Activated CD4-positive, alpha-beta T cell treated with anti-CD3 and anti-CD28 coated beads for 24 hours (primary cell): ENCODE data around the gene LRMDA.
"Not testable (repeated sequence)": the region's sequence is repeated elsewhere in the genome, so short reads cannot be mapped to it uniquely, and the experiment has no call there.

Experiments used
- DNase-seq, 2 donors: peaks; one replicate each; pipeline ENCODE4 v3.0.0-alpha.2; 2020; ENCODE audit warnings: low read depth in 2 of 2

Gene LRMDA

GRCh38 chr10:76481178-76481577 lies 1049.8 kb downstream of the LRMDA start:
- DNase-seq, result no peak

- DNase-seq, result no peak
Measured at GRCh38 chr10:76487582-76487981, 1056.2 kb downstream of the LRMDA start.

- DNase-seq, result no peak
Measured at GRCh38 chr10:76488602-76489001, 1057.2 kb downstream of the LRMDA start.

GRCh38 chr10:76491216-76491615 lies 1059.8 kb downstream of the LRMDA start:
- no peak for DNase-seq

GRCh38 chr10:76492026-76492425 lies 1060.6 kb downstream of the LRMDA start:
- DNase-seq, result no peak

GRCh38 chr10:76492678-76493472 lies 1061.5 kb downstream of the LRMDA start:
- no peak for DNase-seq

- no peak for DNase-seq
Measured at GRCh38 chr10:76497666-76498065, 1066.2 kb downstream of the LRMDA start.

- no peak for DNase-seq
Measured at GRCh38 chr10:76504823-76505222, 1073.4 kb downstream of the LRMDA start.

GRCh38 chr10:76509446-76509845 lies 1078.0 kb downstream of the LRMDA start:
- no peak for DNase-seq

GRCh38 chr10:76514321-76514720 lies 1082.9 kb downstream of the LRMDA start:
- DNase-seq, result no peak

- no peak for DNase-seq
Measured at GRCh38 chr10:76514869-76515268, 1083.4 kb downstream of the LRMDA start.

GRCh38 chr10:76522547-76522946 lies 1091.1 kb downstream of the LRMDA start:
- DNase-seq, result no peak

- DNase-seq, result no peak
Measured at GRCh38 chr10:76523246-76523645, 1091.8 kb downstream of the LRMDA start.

GRCh38 chr10:76523791-76524351 lies 1092.4 kb downstream of the LRMDA start:
- DNase-seq, result no peak

- not testable (repeated sequence) for DNase-seq
Measured at GRCh38 chr10:76526833-76527232, 1095.4 kb downstream of the LRMDA start.

GRCh38 chr10:76540331-76540730 lies 1108.9 kb downstream of the LRMDA start:
- no peak for DNase-seq

- no peak for DNase-seq
Measured at GRCh38 chr10:76540786-76541185, 1109.4 kb downstream of the LRMDA start.

GRCh38 chr10:76541852-76542251 lies 1110.4 kb downstream of the LRMDA start:
- no peak for DNase-seq

GRCh38 chr10:76542307-76542930 lies 1111.0 kb downstream of the LRMDA start:
- DNase-seq, result no peak

GRCh38 chr10:76543655-76544054 lies 1112.2 kb downstream of the LRMDA start:
- DNase-seq, result no peak

GRCh38 chr10:76544789-76545188 lies 1113.4 kb downstream of the LRMDA start:
- no peak for DNase-seq

- DNase-seq, result no peak
Measured at GRCh38 chr10:76546411-76546810, 1115.0 kb downstream of the LRMDA start.

GRCh38 chr10:76547352-76547972 lies 1116.0 kb downstream of the LRMDA start:
- DNase-seq, result peak; percentile 41 to 43
